ENCODE data around the gene FPGS. TPM values are rescaled to one million over a fixed set of nuclear protein-coding genes. Genes with fewer than 3 reads are reported as not detected.
"Not testable (repeated sequence)": the region's sequence is repeated elsewhere in the genome, so short reads cannot be mapped to it uniquely, and the experiment has no call there.

Gene FPGS
- total RNA-seq, 2 experiments from 2014 or later, result 79.8 to 80.4 TPM

DNA sequence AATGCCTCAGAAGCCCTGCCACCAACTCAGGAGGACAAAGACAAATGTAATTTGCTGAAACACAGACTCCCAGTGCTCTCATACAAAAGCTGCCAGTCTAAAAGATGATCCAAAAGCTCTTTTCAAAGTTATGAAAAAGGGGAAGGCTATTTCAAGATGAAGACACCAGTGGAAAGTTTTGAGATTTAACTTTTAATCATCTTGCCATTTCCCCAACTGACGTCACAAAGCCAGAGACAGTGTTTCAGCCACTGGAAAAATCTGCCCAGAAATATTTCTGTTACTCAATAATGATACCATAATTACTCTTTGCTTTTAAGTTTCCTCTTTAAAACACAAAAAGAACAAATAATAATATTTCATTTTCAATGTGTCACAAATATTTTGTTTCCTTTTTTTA is 30.9 kb downstream of the FPGS start:
- ATAC-seq (no peak), DNase-seq (no peak)
- ChIA-PET POLR2A (no interaction called here), CTCF (interaction anchor here (1.8 kb wide), 1 partner anchor 22 kb away, joined by 4 read pairs; no protein-coding TSS in a partner anchor)
- Mint-ChIP-seq H3K4me1 (ENCODE audit: low read depth) (peaks cover 13% of the 10 kb centered on the region), H3K9me3 (no peaks in the 10 kb centered on the region), H3K36me3 (ENCODE audit: low read depth) (peaks cover 2% of the 10 kb centered on the region), H3K27me3 (no peaks in the 10 kb centered on the region), H3K27ac (peak overlapping the region; percentile 63), H3K4me3 (no peak overlapping the region)
- TF ChIP-seq, protein P1, sequence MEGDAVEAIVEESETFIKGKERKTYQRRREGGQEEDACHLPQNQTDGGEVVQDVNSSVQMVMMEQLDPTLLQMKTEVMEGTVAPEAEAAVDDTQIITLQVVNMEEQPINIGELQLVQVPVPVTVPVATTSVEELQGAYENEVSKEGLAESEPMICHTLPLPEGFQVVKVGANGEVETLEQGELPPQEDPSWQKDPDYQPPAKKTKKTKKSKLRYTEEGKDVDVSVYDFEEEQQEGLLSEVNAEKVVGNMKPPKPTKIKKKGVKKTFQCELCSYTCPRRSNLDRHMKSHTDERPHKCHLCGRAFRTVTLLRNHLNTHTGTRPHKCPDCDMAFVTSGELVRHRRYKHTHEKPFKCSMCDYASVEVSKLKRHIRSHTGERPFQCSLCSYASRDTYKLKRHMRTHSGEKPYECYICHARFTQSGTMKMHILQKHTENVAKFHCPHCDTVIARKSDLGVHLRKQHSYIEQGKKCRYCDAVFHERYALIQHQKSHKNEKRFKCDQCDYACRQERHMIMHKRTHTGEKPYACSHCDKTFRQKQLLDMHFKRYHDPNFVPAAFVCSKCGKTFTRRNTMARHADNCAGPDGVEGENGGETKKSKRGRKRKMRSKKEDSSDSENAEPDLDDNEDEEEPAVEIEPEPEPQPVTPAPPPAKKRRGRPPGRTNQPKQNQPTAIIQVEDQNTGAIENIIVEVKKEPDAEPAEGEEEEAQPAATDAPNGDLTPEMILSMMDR (IDR thresholded peaks at IDR 0.05), result no peak
- intact Hi-C loops (cut with micrococcal nuclease), result no loop called here

GRCh38 chr9:127835991-127836516 is 33.4 kb downstream of the FPGS start:
- H3K27me3 Mint-ChIP-seq, result no peaks in the 10 kb centered on the region
- CTCF ChIA-PET, result interaction anchor here (1.0 kb wide), 1 partner anchor 33 kb away, joined by 5 read pairs; no protein-coding TSS in a partner anchor
- no peak overlapping the region for H3K27ac Mint-ChIP-seq
- no peak overlapping the region for H3K4me3 Mint-ChIP-seq
- peaks cover 13% of the 10 kb centered on the region for H3K4me1 Mint-ChIP-seq (ENCODE audit: low read depth)
- DNase-seq (peak; percentile 53), ATAC-seq (peak; percentile 55)
- H3K36me3 Mint-ChIP-seq (ENCODE audit: low read depth), result peaks cover 2% of the 10 kb centered on the region
- H3K9me3 Mint-ChIP-seq, result no peaks in the 10 kb centered on the region
- POLR2A ChIA-PET, result no interaction called here
- intact Hi-C loops (cut with micrococcal nuclease), result no loop called here
- TF ChIP-seq, protein P1 (IDR thresholded peaks at IDR 0.05), result no peak

- H3K27me3 Mint-ChIP-seq; H3K27ac Mint-ChIP-seq; H3K9me3 Mint-ChIP-seq; intact Hi-C loops (cut with micrococcal nuclease); DNase-seq; ATAC-seq; H3K36me3 Mint-ChIP-seq (ENCODE audit: low read depth); H3K4me3 Mint-ChIP-seq; POLR2A ChIA-PET: not testable (repeated sequence)
- CTCF ChIA-PET, result interaction anchor here (1.1 kb wide), 1 partner anchor 34 kb away, joined by 3 read pairs; no protein-coding TSS in a partner anchor
- H3K4me1 Mint-ChIP-seq (ENCODE audit: low read depth), result peaks cover 13% of the 10 kb centered on the region
Measured at GRCh38 chr9:127836561-127836960, 33.9 kb downstream of the FPGS start.

GRCh38 chr9:127837346-127837745 is 34.7 kb downstream of the FPGS start:
- CTCF ChIA-PET, result interaction anchor here (1.1 kb wide), 1 partner anchor 33 kb away, joined by 3 read pairs; no protein-coding TSS in a partner anchor
- H3K4me1 Mint-ChIP-seq (ENCODE audit: low read depth), result peaks cover 10% of the 10 kb centered on the region
- peaks cover 2% of the 10 kb centered on the region for H3K36me3 Mint-ChIP-seq (ENCODE audit: low read depth)
- no peak for DNase-seq
- TF ChIP-seq, protein P1 (IDR thresholded peaks at IDR 0.05), result no peak
- intact Hi-C loops (cut with micrococcal nuclease), result no loop called here
- H3K9me3 Mint-ChIP-seq, result no peaks in the 10 kb centered on the region
- no peaks in the 10 kb centered on the region for H3K27me3 Mint-ChIP-seq
- POLR2A ChIA-PET, result no interaction called here
- ATAC-seq, result no peak
- no peak overlapping the region for H3K27ac Mint-ChIP-seq
- H3K4me3 Mint-ChIP-seq, result no peak overlapping the region

DNA sequence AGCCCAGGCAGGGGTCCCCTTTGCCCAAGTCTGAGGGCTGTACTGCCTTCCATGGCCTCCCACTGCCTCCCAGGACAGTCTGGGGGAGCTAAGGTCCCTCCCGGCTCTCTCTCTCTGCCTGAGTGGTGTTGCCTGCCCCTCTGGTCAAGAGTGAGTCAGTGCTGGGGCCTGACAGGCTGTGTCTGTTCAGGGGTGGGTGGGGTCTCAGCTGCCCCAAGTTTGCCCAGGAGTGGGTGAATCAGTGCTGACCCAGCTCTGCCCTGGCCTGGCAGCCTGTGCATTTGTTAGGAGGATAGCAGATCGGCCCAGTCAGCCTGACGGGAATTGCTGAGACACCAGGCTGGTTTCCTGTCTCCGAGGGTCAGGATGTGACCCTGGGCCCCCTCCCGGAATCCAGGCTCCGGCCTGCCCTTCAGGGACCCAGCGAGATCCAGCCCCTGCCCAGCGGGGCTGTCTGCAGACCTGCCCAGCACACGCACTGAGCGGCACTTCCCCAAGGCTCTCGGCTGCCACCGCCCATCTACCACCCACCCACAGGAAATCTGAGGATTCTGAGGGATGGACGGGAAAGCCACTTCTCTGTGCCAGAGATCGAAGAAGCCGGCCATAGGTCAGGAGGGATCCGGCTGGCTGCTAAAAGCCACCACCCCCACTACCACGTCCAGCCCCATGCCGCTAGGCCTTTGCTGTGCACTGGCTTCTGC is 35.8 kb downstream of the FPGS start:
- H3K36me3 Mint-ChIP-seq (ENCODE audit: low read depth), result peaks cover 1% of the 10 kb centered on the region
- no peaks in the 10 kb centered on the region for H3K9me3 Mint-ChIP-seq
- no peak for ATAC-seq
- ChIA-PET POLR2A (interaction anchor here (1.0 kb wide), 1 partner anchor 30 kb away, joined by 3 read pairs; no protein-coding TSS in a partner anchor), CTCF (no interaction called here)
- H3K27me3 Mint-ChIP-seq, result no peaks in the 10 kb centered on the region
- DNase-seq, result no peak
- no peak overlapping the region for H3K4me3 Mint-ChIP-seq
- intact Hi-C loops (cut with micrococcal nuclease), result no loop called here
- H3K4me1 Mint-ChIP-seq (ENCODE audit: low read depth), result peaks cover 2% of the 10 kb centered on the region
- TF ChIP-seq, protein P1 (IDR thresholded peaks at IDR 0.05), result no peak
- H3K27ac Mint-ChIP-seq, result no peak overlapping the region

Measured in activated CD8-positive, alpha-beta T cell treated with anti-CD3 and anti-CD28 coated beads for 36 hours (primary cell).